IMR-90 (cell line): ENCODE data around the gene MORC1. TPM values are rescaled to one million over a fixed set of nuclear protein-coding genes. Genes with fewer than 3 reads are reported as not detected.

ENCODE experiments used
- ATAC-seq: fragments of 200-7000 bp; cut with Tn5 transposase; 2 replicates; pipeline ENCODE4 v1.9.1; 2020; ENCODE audit warnings: low read depth, mild to moderate bottlenecking, moderate library complexity
- BruUV-seq: library from RNA; stranded (reverse); fragments of 400-500 nt; replicated peaks from 2 replicates; lab custom pipeline; 2021; lab: Mats Ljungman, UMichigan
- CTCF ChIA-PET: fragments of 300-600 bp; formaldehyde crosslinking; extraction: SDS; loops from one replicate; lab custom pipeline; 2021; ENCODE audit warnings: antibody characterized with exemption; lab: Yijun Ruan, JAX
- POLR2A ChIA-PET: fragments of 300-600 bp; sonication (Branson Sonifier 250); formaldehyde crosslinking; loops from one replicate; lab custom pipeline; 2022; ENCODE audit warnings: antibody characterized with exemption; ENCODE audit not compliant: unreplicated experiment; lab: Charles Lee
- DNase-seq: peaks from one replicate; pipeline ENCODE4 v3.0.0; 2013
- H2AFZ ChIP-seq: replicated peaks from 2 replicates; pipeline ENCODE3; 2013; ENCODE audit warnings: low read length, mild to moderate bottlenecking; ENCODE audit not compliant: poor library complexity
- H2AK5ac ChIP-seq: 2 replicates; pipeline ENCODE4 v1.6.1; 2013; ENCODE audit warnings: low read depth, low read length, inconsistent platforms
- H2AK9ac ChIP-seq: replicated peaks from 2 replicates; pipeline ENCODE3; 2013; ENCODE audit warnings: mild to moderate bottlenecking, low read depth, low read length, moderate library complexity; ENCODE audit not compliant: poor library complexity
- H2BK120ac ChIP-seq: 2 replicates; pipeline ENCODE4 v1.6.1; 2013; ENCODE audit warnings: low read depth, low read length, inconsistent platforms
- H2BK15ac ChIP-seq: 3 replicates; pipeline ENCODE4 v1.6.1; 2013; ENCODE audit warnings: low read depth, low read length, inconsistent platforms
- H2BK20ac ChIP-seq: 2 replicates; pipeline ENCODE4 v1.6.1; 2013; ENCODE audit warnings: low read depth, mild to moderate bottlenecking, inconsistent platforms, low read length, moderate library complexity
- H2BK5ac ChIP-seq: 2 replicates; pipeline ENCODE4 v1.6.1; 2013; ENCODE audit warnings: mild to moderate bottlenecking, low read depth, low read length, inconsistent platforms; ENCODE audit not compliant: poor library complexity, severe bottlenecking
- H3K14ac ChIP-seq: replicated peaks from 2 replicates; pipeline ENCODE4 v1.6.1; 2013; ENCODE audit warnings: low read depth, low read length, inconsistent platforms
- H3K18ac ChIP-seq: 2 replicates; pipeline ENCODE4 v1.6.1; 2013; ENCODE audit warnings: low read depth, low read length, control low read depth
- H3K23ac ChIP-seq: 2 replicates; pipeline ENCODE4 v1.6.1; 2013; ENCODE audit warnings: low read depth, low read length, inconsistent platforms
- H3K27ac ChIP-seq: 2 replicates; pipeline ENCODE4 v1.5.1; 2013; ENCODE audit warnings: mild to moderate bottlenecking, control low read depth, low read length; ENCODE audit not compliant: insufficient read depth
- H3K27me3 ChIP-seq: 2 replicates; pipeline ENCODE4 v1.6.1; 2013; ENCODE audit warnings: low read length; ENCODE audit not compliant: control insufficient read depth, insufficient read depth
- H3K36me3 ChIP-seq: 2 replicates; pipeline ENCODE4 v1.6.1; 2013; ENCODE audit warnings: low read length, mixed read lengths; ENCODE audit not compliant: control insufficient read depth, insufficient read depth
- H3K4ac ChIP-seq: 2 replicates; pipeline ENCODE4 v1.6.1; 2013; ENCODE audit warnings: low read depth, low read length, inconsistent platforms
- H3K4me1 ChIP-seq: 2 replicates; pipeline ENCODE4 v1.6.1; 2013; ENCODE audit warnings: low read length, mixed read lengths; ENCODE audit not compliant: control insufficient read depth, insufficient read depth
- H3K4me2 ChIP-seq: 2 replicates; pipeline ENCODE4 v1.6.1; 2013; ENCODE audit warnings: low read depth, mild to moderate bottlenecking, control low read depth, low read length, moderate library complexity
- H3K4me3 ChIP-seq: 2 replicates; pipeline ENCODE4 v1.5.1; 2013; ENCODE audit warnings: low read depth, mild to moderate bottlenecking, control low read depth, low read length, moderate library complexity; ENCODE audit not compliant: insufficient read depth
- H3K56ac ChIP-seq: 2 replicates; pipeline ENCODE4 v1.6.1; 2013; ENCODE audit warnings: low read length, inconsistent platforms; ENCODE audit not compliant: insufficient read depth; ENCODE audit errors: extremely low read depth
- H3K79me1 ChIP-seq, 2 experiments: 2 replicates each; pipeline ENCODE4 v1.6.1; 2013; ENCODE audit warnings: low read length in 2 of 2, inconsistent platforms in 1 of 2, low read depth in 1 of 2
- H3K9ac ChIP-seq: 2 replicates; pipeline ENCODE4 v1.6.1; 2013; ENCODE audit warnings: low read depth, low read length, control low read depth
- H3K9me1 ChIP-seq: 2 replicates; pipeline ENCODE4 v1.6.1; 2013; ENCODE audit warnings: low read length, inconsistent platforms; ENCODE audit not compliant: insufficient read depth
- H3K9me3 ChIP-seq: 2 replicates; pipeline ENCODE4 v1.6.1; 2013; ENCODE audit warnings: low read length; ENCODE audit not compliant: control insufficient read depth, insufficient read depth
- H4K20me1 ChIP-seq: 2 replicates; pipeline ENCODE4 v1.6.1; 2013; ENCODE audit warnings: low read length, inconsistent platforms; ENCODE audit not compliant: insufficient read depth
- H4K5ac ChIP-seq: 2 replicates; pipeline ENCODE4 v1.6.1; 2013; ENCODE audit warnings: mild to moderate bottlenecking, low read depth, low read length, control low read depth
- H4K8ac ChIP-seq, 2 experiments: 2 replicates each; pipeline ENCODE4 v1.6.1; 2013; ENCODE audit warnings: low read depth in 2 of 2, low read length in 2 of 2, control low read depth in 1 of 2, inconsistent platforms in 1 of 2
- H4K91ac ChIP-seq: 2 replicates; pipeline ENCODE4 v1.6.1; 2013; ENCODE audit warnings: low read depth, low read length, inconsistent platforms; ENCODE audit not compliant: insufficient read depth
- BHLHE40 ChIP-seq: fragments of 150-350 bp; IDR thresholded peaks from 2 replicates; pipeline ENCODE4 v1.6.1; 2016; ENCODE audit warnings: mild to moderate bottlenecking, low read depth, low read length
- CEBPB ChIP-seq: IDR thresholded peaks from 2 replicates; pipeline ENCODE4 v1.6.1; 2012; ENCODE audit warnings: low read depth, low read length, improper control_type of control experiment
- CHD1 ChIP-seq: IDR thresholded peaks from 2 replicates; pipeline ENCODE4 v1.6.1; 2012; ENCODE audit warnings: low read depth, low read length, improper control_type of control experiment
- CTCF ChIP-seq: conservative IDR thresholded peaks from 2 replicates; pipeline ENCODE4 v1.5.1; 2012; ENCODE audit warnings: mild to moderate bottlenecking, low read depth, low read length, improper control_type of control experiment
- FOS ChIP-seq: fragments of 150-350 bp; IDR thresholded peaks from 2 replicates; pipeline ENCODE4 v1.6.1; 2016; ENCODE audit warnings: low read depth, low read length
- MAFK ChIP-seq: IDR thresholded peaks from 2 replicates; pipeline ENCODE4 v1.6.1; 2012; ENCODE audit warnings: low read depth, low read length, improper control_type of control experiment
- MAZ ChIP-seq: IDR thresholded peaks from 2 replicates; pipeline ENCODE4 v1.6.1; 2012; ENCODE audit warnings: low read depth, mild to moderate bottlenecking, low read length, improper control_type of control experiment, moderate library complexity, borderline replicate concordance
- MXI1 ChIP-seq: IDR thresholded peaks from 2 replicates; pipeline ENCODE4 v1.6.1; 2012; ENCODE audit warnings: low read depth, mild to moderate bottlenecking, low read length, moderate library complexity, borderline replicate concordance
- NFE2L2 ChIP-seq: fragments of 150-350 bp; IDR thresholded peaks from 2 replicates; pipeline ENCODE4 v1.6.1; 2016; ENCODE audit warnings: low read depth, mild to moderate bottlenecking, low read length
- POLR2A ChIP-seq: IDR thresholded peaks from 2 replicates; pipeline ENCODE4 v1.6.1; 2012; ENCODE audit warnings: mild to moderate bottlenecking, low read depth, low read length
- RAD21 ChIP-seq: IDR thresholded peaks from 2 replicates; pipeline ENCODE4 v1.6.1; 2012; ENCODE audit warnings: low read length, improper control_type of control experiment
- RCOR1 ChIP-seq: IDR thresholded peaks from 2 replicates; pipeline ENCODE4 v1.6.1; 2012; ENCODE audit warnings: mild to moderate bottlenecking, low read length, improper control_type of control experiment; ENCODE audit not compliant: insufficient replicate concordance
- RFX5 ChIP-seq: IDR thresholded peaks from 2 replicates; pipeline ENCODE4 v1.8.0; 2012; ENCODE audit warnings: low read depth, mild to moderate bottlenecking, low read length, moderate library complexity
- SMC3 ChIP-seq: fragments of 150-350 bp; IDR thresholded peaks from 2 replicates; pipeline ENCODE4 v1.6.1; 2016; ENCODE audit warnings: low read depth, mild to moderate bottlenecking, antibody characterized with exemption, low read length, moderate library complexity
- USF2 ChIP-seq: fragments of 150-350 bp; IDR thresholded peaks from 2 replicates; pipeline ENCODE4 v1.6.1; 2017; ENCODE audit warnings: mild to moderate bottlenecking, antibody characterized with exemption, low read length, low read depth
- WGBS, 2 experiments: methylation state at CpG; one replicate each; pipeline versions ENCODE4 v1.1.5 to v1.1.7; 2013; ENCODE audit warnings: missing lambda C conversion rate in 2 of 2; ENCODE audit not compliant: insufficient read length in 1 of 2; ENCODE audit errors: extremely low coverage in 2 of 2; 5-methylcytosine and 5-hydroxymethylcytosine counted together
- dilution Hi-C: fragments of 300-500 bp; cut with HindIII; formaldehyde crosslinking; loops from one replicate; pipeline ENCODE4 v1.14.3; 2018; ENCODE audit warnings: low sequenced_read_pairs; ENCODE audit not compliant: unreplicated experiment
- in situ Hi-C: fragments of 300-500 bp; cut with MboI; formaldehyde crosslinking; loops from 3 replicates; pipeline ENCODE4 v1.14.3; 2019; ENCODE audit warnings: low sequenced_read_pairs, inconsistent platforms, mixed read lengths
- intact Hi-C: fragments of 100-400 bp; cut with micrococcal nuclease; formaldehyde crosslinking; loops from 2 replicates; pipeline ENCODE4 v1.10.0; 2022
- polyA plus RNA-seq, 3 experiments: library from polyadenylated mRNA; depleted of rRNA; stranded (reverse); fragments of >200 nt; gene quantifications; 2 replicates each; pipeline ENCODE4 v1.2.3, GENCODE V29; 2012; ENCODE audit warnings: low replicate concordance in 1 of 3
- total RNA-seq: library from RNA; depleted of rRNA; stranded (reverse); fragments of >200 nt; gene quantifications from 2 replicates; pipeline ENCODE4 v1.2.3, GENCODE V29; 2012
- TF ChIP-seq, protein P1 (sequence below): fragments of 150-350 bp; IDR thresholded peaks from 2 replicates; pipeline ENCODE4 v1.6.1; 2016; ENCODE audit warnings: low read depth, mild to moderate bottlenecking, low read length, moderate library complexity, borderline replicate concordance

The MORC1 gene
- total and polyA plus RNA-seq, 2 of the 4 experiments (the other 2 are of a cell fraction) = not detected

DNA sequence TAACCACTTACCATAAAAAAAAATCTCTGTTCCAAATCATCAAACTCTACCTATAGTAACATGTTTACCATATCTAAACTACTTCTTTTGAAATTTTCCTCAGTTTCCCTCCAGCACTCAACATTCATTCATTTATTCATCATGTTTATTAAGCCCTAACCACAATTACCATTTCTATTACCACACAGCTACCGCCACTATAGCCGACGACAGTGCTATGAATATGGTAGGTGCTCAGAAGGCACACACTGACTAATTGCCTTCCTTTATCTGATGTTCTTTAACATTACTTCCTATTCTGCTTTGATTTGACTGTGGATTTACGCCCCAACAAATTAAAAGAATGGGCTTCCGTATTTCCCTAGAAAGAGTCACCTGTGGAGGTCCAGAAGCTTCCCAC, 208.1 kb downstream of the MORC1 start:
- H3K18ac ChIP-seq = no peak overlapping the region
- TF ChIP-seq FOS = no peak
- no peak for TF ChIP-seq CEBPB
- no peak for TF ChIP-seq MXI1
- no peak for TF ChIP-seq USF2
- no peak for TF ChIP-seq RFX5
- no peak for TF ChIP-seq BHLHE40
- TF ChIP-seq RAD21 = no peak
- TF ChIP-seq CHD1 = no peak
- no peak for TF ChIP-seq MAZ
- TF ChIP-seq, protein P1, sequence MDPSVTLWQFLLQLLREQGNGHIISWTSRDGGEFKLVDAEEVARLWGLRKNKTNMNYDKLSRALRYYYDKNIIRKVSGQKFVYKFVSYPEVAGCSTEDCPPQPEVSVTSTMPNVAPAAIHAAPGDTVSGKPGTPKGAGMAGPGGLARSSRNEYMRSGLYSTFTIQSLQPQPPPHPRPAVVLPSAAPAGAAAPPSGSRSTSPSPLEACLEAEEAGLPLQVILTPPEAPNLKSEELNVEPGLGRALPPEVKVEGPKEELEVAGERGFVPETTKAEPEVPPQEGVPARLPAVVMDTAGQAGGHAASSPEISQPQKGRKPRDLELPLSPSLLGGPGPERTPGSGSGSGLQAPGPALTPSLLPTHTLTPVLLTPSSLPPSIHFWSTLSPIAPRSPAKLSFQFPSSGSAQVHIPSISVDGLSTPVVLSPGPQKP = no peak
- TF ChIP-seq RCOR1 = no peak
- no peak for TF ChIP-seq MAFK
- TF ChIP-seq NFE2L2 = no peak
- TF ChIP-seq POLR2A = no peak
- TF ChIP-seq CTCF = no peak
- no peak for TF ChIP-seq SMC3
- no TSS peak for BruUV-seq
- H3K36me3 ChIP-seq = no peaks in the 10 kb centered on the region
- no peak overlapping the region for H4K91ac ChIP-seq
- 100% methylated on average over 1 of the region's 5 CpGs; no CpG with 5 or more reads in 1 of the 2 experiments for WGBS, 2 experiments
- POLR2A ChIA-PET = no interaction called here
- no peak overlapping the region for H3K27ac ChIP-seq
- H4K20me1 ChIP-seq = no peaks in the 10 kb centered on the region
- CTCF ChIA-PET = no interaction called here
- DNase-seq (no peak), ATAC-seq (no peak)
- no peak overlapping the region for H3K4me3 ChIP-seq
- H4K8ac ChIP-seq = no peak overlapping the region
- H3K23ac ChIP-seq = no peak overlapping the region
- H2BK15ac ChIP-seq = no peak overlapping the region
- no peak overlapping the region for H2AK9ac ChIP-seq
- H3K4me2 ChIP-seq = no peak overlapping the region
- H3K14ac ChIP-seq = no peak overlapping the region
- H3K79me1 ChIP-seq = no peaks in the 10 kb centered on the region
- no peak overlapping the region for H3K9ac ChIP-seq
- H2BK120ac ChIP-seq = no peak overlapping the region
- no peak overlapping the region for H2AK5ac ChIP-seq
- intact Hi-C loops (no loop called here), dilution Hi-C loops (no loop called here), in situ Hi-C loops (loop anchor here (10.0 kb wide), 1 partner anchor 415 kb away; no protein-coding TSS in a partner anchor)
- no peak overlapping the region for H2BK20ac ChIP-seq
- H2BK5ac ChIP-seq = no peak overlapping the region
- no peak overlapping the region for H3K4ac ChIP-seq
- H3K27me3 ChIP-seq = no peaks in the 10 kb centered on the region
- H3K56ac ChIP-seq = no peak overlapping the region
- H4K5ac ChIP-seq = no peak overlapping the region
- H3K9me3 ChIP-seq = no peaks in the 10 kb centered on the region
- no peak overlapping the region for H2AFZ ChIP-seq
- H3K4me1 ChIP-seq = no peaks in the 10 kb centered on the region
- H3K9me1 ChIP-seq = no peaks in the 10 kb centered on the region
